ENCODE results near the gene GPBP1. TPM values are rescaled to one million over a fixed set of nuclear protein-coding genes. Genes with fewer than 3 reads are reported as not detected.
"Not testable (repeated sequence)": the region's sequence is repeated elsewhere in the genome, so short reads cannot be mapped to it uniquely, and the experiment has no call there.

GPBP1 gene
- total RNA-seq, 1 donor from 2014 or later: 142 TPM

- H3K27ac Mint-ChIP-seq: no peak overlapping the region
Observed at GRCh38 chr5:57304931-57305330, 131.1 kb downstream of the GPBP1 start.

DNA sequence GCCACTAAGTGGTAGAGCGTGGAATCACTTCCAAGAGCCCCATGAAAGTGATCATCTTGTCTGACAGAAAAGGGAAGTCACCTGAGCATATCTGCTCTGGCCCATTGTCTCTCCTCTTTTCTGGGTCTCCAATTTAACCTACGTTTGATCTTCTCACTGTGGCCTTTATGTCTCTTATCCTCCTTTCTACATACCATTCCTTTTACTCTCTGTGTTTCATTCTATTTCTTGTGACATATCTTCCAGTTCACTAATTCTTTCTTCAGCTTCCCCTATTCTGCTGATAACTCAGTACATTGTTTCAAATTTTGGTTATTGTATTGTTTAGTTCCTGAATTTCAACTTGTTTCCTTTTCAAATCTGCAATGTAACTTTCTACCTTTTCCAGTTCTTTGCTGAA lies 132.5 kb downstream of the GPBP1 start:
- DNase-seq: no peak
- ChIA-PET CTCF (no interaction called here), POLR2A (no interaction called here)
- Mint-ChIP-seq H3K4me3 (no peak overlapping the region), H3K9me3 (peaks cover 12% of the 10 kb centered on the region), H3K27ac (no peak overlapping the region), H3K27me3 (peaks cover 3% of the 10 kb centered on the region), H3K4me1 (peaks cover 2% of the 10 kb centered on the region), H3K36me3 (ENCODE audit: low read depth) (peaks cover 5% of the 10 kb centered on the region)
- intact Hi-C loops (cut with micrococcal nuclease): no loop called here
- TF ChIP-seq CTCF (IDR thresholded peaks at IDR 0.05): no peak
- no peak for ATAC-seq (ENCODE audit: low read depth)

More at GRCh38 chr5:57304931-57305330, 131.1 kb downstream of the GPBP1 start:
- Mint-ChIP-seq H3K4me3 (no peak overlapping the region), H3K36me3 (ENCODE audit: low read depth) (peaks cover 5% of the 10 kb centered on the region), H3K4me1 (no peaks in the 10 kb centered on the region), H3K27me3 (peaks cover 3% of the 10 kb centered on the region), H3K9me3 (peaks cover 12% of the 10 kb centered on the region)
- intact Hi-C loops (cut with micrococcal nuclease): no loop called here
- TF ChIP-seq CTCF (IDR thresholded peaks at IDR 0.05): no peak
- no peak for DNase-seq
- CTCF ChIA-PET: no interaction called here
- no peak for ATAC-seq (ENCODE audit: low read depth)
- POLR2A ChIA-PET: no interaction called here

DNA sequence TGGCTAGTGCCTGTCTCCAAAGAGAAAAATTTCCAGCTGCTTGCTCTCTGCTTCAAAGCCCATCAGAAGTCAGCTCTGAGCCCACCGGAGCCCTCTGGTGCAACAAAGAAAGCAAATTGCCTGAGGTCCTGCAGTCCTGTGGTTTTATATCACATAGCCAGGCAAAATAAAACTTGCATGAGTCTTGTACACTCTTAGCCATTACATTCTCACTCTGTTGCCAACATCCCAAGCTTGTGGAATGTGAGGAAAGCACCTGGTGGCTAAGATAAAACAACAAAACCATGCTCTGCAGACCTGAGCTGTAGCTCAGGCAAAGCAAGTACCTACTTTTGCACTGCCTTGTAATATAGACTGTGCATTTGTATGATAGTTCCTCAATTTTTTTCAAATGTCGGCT lies 133.7 kb downstream of the GPBP1 start:
- peaks cover 3% of the 10 kb centered on the region for H3K27me3 Mint-ChIP-seq
- ChIA-PET CTCF (interaction anchor here (0.7 kb wide), 1 partner anchor 9 kb away, joined by 4 read pairs; no protein-coding TSS in a partner anchor), POLR2A (no interaction called here)
- peaks cover 12% of the 10 kb centered on the region for H3K4me1 Mint-ChIP-seq
- no peak for ATAC-seq (ENCODE audit: low read depth)
- H3K27ac Mint-ChIP-seq: no peak overlapping the region
- no peak overlapping the region for H3K4me3 Mint-ChIP-seq
- DNase-seq: no peak
- H3K9me3 Mint-ChIP-seq: peaks cover 12% of the 10 kb centered on the region
- intact Hi-C loops (cut with micrococcal nuclease): no loop called here
- no peak for TF ChIP-seq CTCF (IDR thresholded peaks at IDR 0.05)
- H3K36me3 Mint-ChIP-seq (ENCODE audit: low read depth): peaks cover 5% of the 10 kb centered on the region

DNA sequence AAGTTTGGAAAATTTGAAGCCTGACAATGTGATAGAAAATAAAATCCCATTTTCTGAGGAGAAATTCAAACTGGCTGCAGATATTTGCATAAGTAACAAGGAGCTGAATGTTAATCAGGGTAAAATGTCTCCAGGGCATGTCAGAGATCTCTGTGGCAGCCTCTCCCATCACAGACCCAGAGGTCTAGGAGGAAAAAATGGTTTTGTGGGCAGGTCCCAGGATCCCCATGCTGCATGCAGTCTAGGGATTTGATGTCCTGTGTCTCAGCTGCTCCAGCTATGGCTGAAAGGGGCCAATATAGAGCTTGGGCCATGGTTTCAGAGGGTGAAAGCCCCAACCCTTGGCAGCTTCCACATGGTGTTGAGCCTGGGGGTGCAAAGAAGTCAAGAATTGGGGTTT lies 135.2 kb downstream of the GPBP1 start:
- intact Hi-C loops (cut with micrococcal nuclease): not testable (repeated sequence)
- peaks cover 12% of the 10 kb centered on the region for H3K4me1 Mint-ChIP-seq

DNA sequence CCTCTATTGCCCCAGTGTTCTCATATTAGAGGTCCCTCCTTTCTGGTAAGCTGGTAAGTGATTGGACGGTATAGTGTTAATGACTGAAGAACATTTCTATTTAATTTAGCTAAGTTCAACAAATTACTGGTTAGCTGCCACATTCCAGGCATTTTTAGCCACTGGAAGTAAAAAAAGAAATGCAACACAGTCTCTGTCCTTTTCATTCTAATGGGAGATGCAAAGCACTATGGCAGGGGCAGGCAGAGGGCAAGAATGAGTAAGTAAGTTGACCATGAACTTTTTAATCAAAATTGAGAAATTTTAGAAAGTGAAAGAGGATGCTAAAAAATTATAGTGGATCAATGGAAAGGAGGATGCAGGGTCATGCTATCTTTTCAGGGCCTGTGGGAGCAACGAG lies 137.4 kb downstream of the GPBP1 start:
- peaks cover 12% of the 10 kb centered on the region for H3K9me3 Mint-ChIP-seq
- peaks cover 3% of the 10 kb centered on the region for H3K27me3 Mint-ChIP-seq
- TF ChIP-seq CTCF (IDR thresholded peaks at IDR 0.05): no peak
- DNase-seq: no peak
- intact Hi-C loops (cut with micrococcal nuclease): no loop called here
- POLR2A ChIA-PET: no interaction called here
- peaks cover 5% of the 10 kb centered on the region for H3K36me3 Mint-ChIP-seq (ENCODE audit: low read depth)
- H3K4me1 Mint-ChIP-seq: peaks cover 12% of the 10 kb centered on the region
- H3K4me3 Mint-ChIP-seq: no peak overlapping the region
- ATAC-seq (ENCODE audit: low read depth): no peak
- CTCF ChIA-PET: interaction anchor here (1.1 kb wide), 1 partner anchor 13 kb away, joined by 3 read pairs; no protein-coding TSS in a partner anchor
- H3K27ac Mint-ChIP-seq: no peak overlapping the region

More for the DNA sequence above, 135.2 kb downstream of the GPBP1 start:
- ATAC-seq (ENCODE audit: low read depth); H3K36me3 Mint-ChIP-seq (ENCODE audit: low read depth); DNase-seq; POLR2A ChIA-PET; H3K27ac Mint-ChIP-seq; CTCF ChIA-PET; H3K27me3 Mint-ChIP-seq; H3K4me3 Mint-ChIP-seq: not testable (repeated sequence)
- H3K9me3 Mint-ChIP-seq: peaks cover 12% of the 10 kb centered on the region
